Small intestine (tissue), 7 donors: Measurements from ENCODE around the gene CDS1. TPM values are rescaled to one million over a fixed set of nuclear protein-coding genes. Genes with fewer than 3 reads are reported as not detected.

Source experiments
- DNase-seq, 2 donors: peaks; one replicate each; pipeline versions ENCODE4 v3.0.0 to v3.0.0-alpha.2; 2013
- FAIRE-seq: peaks from 2 replicates; lab custom pipeline; 2012; peaks lifted over from hg19 to GRCh38; lab: Jason Lieb, UNC
- H3K27ac ChIP-seq, 3 donors: one replicate each; pipeline ENCODE4 v1.5.1; 2013; ENCODE audit warnings: low read length in 2 of 3, mild to moderate bottlenecking in 2 of 3, control low read depth in 1 of 3, inconsistent platforms in 1 of 3, low read depth in 1 of 3, moderate library complexity in 1 of 3
- H3K27me3 ChIP-seq, 3 donors: one replicate each; pipeline ENCODE4 v1.6.1; 2013; ENCODE audit warnings: low read length in 3 of 3, inconsistent platforms in 1 of 3; ENCODE audit not compliant: control insufficient read depth in 3 of 3, insufficient read depth in 3 of 3
- H3K36me3 ChIP-seq, 3 donors: one replicate each; pipeline ENCODE4 v1.6.1; 2013; ENCODE audit warnings: low read length in 3 of 3, inconsistent platforms in 1 of 3, low read depth in 1 of 3, mild to moderate bottlenecking in 1 of 3, moderate library complexity in 1 of 3; ENCODE audit not compliant: control insufficient read depth in 3 of 3, insufficient read depth in 2 of 3
- H3K4me1 ChIP-seq, 3 donors: one replicate each; pipeline ENCODE4 v1.6.1; 2013; ENCODE audit warnings: low read length in 2 of 3, inconsistent platforms in 1 of 3, low read depth in 1 of 3, mild to moderate bottlenecking in 1 of 3, moderate library complexity in 1 of 3; ENCODE audit not compliant: control insufficient read depth in 3 of 3, insufficient read depth in 2 of 3
- H3K4me3 ChIP-seq, 3 donors: one replicate each; pipeline ENCODE4 v1.5.1; 2013; ENCODE audit warnings: low read length in 3 of 3, control low read depth in 1 of 3, inconsistent platforms in 1 of 3, low read depth in 1 of 3, mild to moderate bottlenecking in 1 of 3, moderate library complexity in 1 of 3
- H3K9me3 ChIP-seq, 2 donors: one replicate each; pipeline ENCODE4 v1.6.1; 2013; ENCODE audit warnings: low read depth in 1 of 2, low read length in 1 of 2; ENCODE audit not compliant: control insufficient read depth in 2 of 2, insufficient read depth in 1 of 2
- WGBS, 3 donors: extraction: QIAGEN DNeasy Blood & Tissue Kit; methylation state at CpG; one replicate each; pipeline ENCODE4 v1.1.7; 2013; 5-methylcytosine and 5-hydroxymethylcytosine counted together
- polyA plus RNA-seq, 4 donors: library from polyadenylated mRNA; stranded (reverse) in 3 of 4; unstranded in 1 of 4; fragments of 200-250 nt in 3 of 4; fragments of 120-200 nt in 1 of 4; gene quantifications; one replicate each; pipeline versions ENCODE4 v1.2.1 to v1.2.3, GENCODE V29; 2013
- donor health status: healthy with polysubstance abuse.
- donor health status: control.
- donor health status: control.
- donor health status: Bipolar disorder and iron deficiency.
- donor health status: healthy.

Gene CDS1
- polyA plus RNA-seq, 4 donors: 19.2 to 65.4 (median 27.0) TPM

DNA sequence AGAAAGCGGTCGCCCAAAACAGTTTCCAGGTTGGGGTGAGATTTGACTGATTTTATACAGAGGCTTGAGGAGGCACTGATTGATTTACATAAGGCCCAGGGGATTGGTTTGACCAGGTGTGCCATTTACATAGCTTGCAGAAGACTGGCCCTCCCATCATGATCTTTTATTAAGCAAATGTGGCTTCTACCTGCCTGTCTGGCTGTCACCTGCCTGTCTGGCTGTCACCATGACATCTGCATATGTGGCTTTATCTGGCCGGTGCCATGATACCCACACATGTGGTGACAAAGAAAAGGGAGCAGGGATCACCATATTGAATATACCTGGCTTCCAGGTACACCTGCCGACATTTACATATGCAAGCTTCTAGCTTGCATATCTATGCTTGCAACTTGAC is 17.0 kb upstream of the CDS1 start:
- peaks cover 0 to 3% of the 10 kb centered on the region in 2 donors for H3K9me3 ChIP-seq
- H3K4me1 ChIP-seq: no peaks in the 10 kb centered on the region
- 91 to 95% (median 93%) methylated on average over 4 of the region's 4 CpGs for WGBS, 3 donors
- H3K27ac ChIP-seq: no peak overlapping the region
- no peak overlapping the region for H3K4me3 ChIP-seq
- no peaks in the 10 kb centered on the region for H3K27me3 ChIP-seq
- no peaks in the 10 kb centered on the region for H3K36me3 ChIP-seq
- DNase-seq (no peak), FAIRE-seq (no peak)

DNA sequence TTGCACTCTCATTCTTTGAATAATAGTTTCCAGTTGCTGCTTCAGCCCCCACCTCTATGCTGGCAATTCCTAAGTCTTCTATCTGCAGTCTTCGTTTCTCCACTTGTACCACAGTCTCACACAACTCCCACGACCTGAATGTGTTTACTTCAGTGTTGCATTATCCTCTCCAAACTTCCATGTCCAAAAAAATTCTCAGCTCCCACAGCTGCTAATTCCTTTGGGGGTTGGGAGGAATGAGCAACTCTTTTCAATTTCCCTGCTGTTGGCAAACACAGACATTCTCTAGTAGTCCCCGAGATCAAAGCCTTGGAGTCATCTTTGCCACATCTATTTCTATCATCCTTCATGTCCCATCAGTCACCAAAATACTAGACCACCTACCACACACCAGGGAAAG is 14.4 kb upstream of the CDS1 start:
- FAIRE-seq: no peak
- H3K27ac ChIP-seq: no peak overlapping the region
- H3K4me1 ChIP-seq: no peaks in the 10 kb centered on the region
- H3K4me3 ChIP-seq: no peak overlapping the region
- H3K36me3 ChIP-seq: no peaks in the 10 kb centered on the region
- peaks cover 0 to 3% of the 10 kb centered on the region in 2 donors for H3K9me3 ChIP-seq
- no peaks in the 10 kb centered on the region for H3K27me3 ChIP-seq
- no peak for DNase-seq
- WGBS, 3 donors: 46 to 73% (median 60%) methylated on average over 3 of the region's 3 CpGs

DNA sequence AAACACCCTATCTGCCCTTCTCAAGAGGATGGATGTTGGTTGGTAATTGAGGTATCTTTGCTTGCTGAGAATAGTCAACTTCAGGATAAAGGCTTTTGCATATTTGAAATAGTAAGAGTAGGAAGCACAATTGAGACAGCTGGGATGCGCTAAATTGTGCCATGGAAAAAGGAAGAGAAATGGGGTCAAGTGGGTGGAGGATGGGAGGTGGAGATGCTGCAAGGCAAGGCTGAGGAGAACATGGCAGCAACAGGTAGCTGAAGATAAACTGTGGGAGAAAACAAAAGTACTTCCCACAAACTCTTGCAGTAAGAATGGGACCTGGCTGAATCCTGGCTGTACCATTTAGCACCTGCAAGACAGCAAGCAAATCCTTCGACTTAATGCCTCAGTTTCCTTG is 13.9 kb upstream of the CDS1 start:
- Histone ChIP-seq H3K9me3 (peaks cover 0 to 3% of the 10 kb centered on the region in 2 donors), H3K27me3 (no peaks in the 10 kb centered on the region), H3K4me3 (no peak overlapping the region), H3K4me1 (no peaks in the 10 kb centered on the region), H3K27ac (no peak overlapping the region), H3K36me3 (no peaks in the 10 kb centered on the region)
- 91 to 95% (median 91%) methylated on average over 2 of the region's 2 CpGs for WGBS, 3 donors
- FAIRE-seq (no peak), DNase-seq (no peak)

GRCh38 chr4:84573385-84574068 is 9.4 kb upstream of the CDS1 start:
- FAIRE-seq (no peak), DNase-seq (no peak)
- no peaks in the 10 kb centered on the region for H3K27me3 ChIP-seq
- WGBS, 3 donors: 80 to 91% (median 85%) methylated on average over 4 of the region's 4 CpGs
- no peak overlapping the region for H3K27ac ChIP-seq
- no peaks in the 10 kb centered on the region for H3K36me3 ChIP-seq
- H3K9me3 ChIP-seq: no peaks in the 10 kb centered on the region
- H3K4me1 ChIP-seq: no peaks in the 10 kb centered on the region
- no peak overlapping the region for H3K4me3 ChIP-seq

DNA sequence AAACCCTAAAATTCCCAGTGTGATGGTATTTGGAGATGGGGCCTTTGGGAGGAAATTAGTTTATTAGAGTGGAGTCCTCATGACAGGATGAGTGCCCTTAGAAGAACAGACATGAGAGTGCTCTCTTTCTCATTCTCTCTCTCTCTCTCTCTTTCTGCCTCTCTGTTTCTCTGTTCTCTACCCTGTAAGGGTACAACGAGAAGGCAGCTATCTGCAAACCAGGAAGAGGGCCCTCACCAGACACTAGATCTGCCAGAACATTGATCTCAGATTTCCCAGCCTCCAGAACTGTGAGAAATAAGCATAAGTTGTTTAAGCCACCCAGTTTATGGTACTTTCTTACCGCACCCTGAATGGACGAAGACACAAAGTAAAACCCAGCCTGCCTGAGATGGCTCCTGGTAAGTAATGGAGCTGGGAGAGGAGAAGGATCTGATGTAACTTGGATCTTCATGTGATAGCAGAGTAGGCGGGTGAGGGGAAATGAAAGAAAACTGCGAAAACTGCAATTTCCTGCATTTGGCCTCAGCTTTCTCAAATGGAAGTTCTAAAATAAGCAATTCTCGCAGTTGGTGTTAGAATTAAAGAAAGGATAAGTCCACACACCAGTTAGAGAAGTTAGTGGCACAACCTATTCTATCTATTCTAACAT is 8.7 kb upstream of the CDS1 start:
- WGBS, 3 donors: 82 to 90% (median 90%) methylated on average over 6 of the region's 6 CpGs
- H3K27me3 ChIP-seq: no peaks in the 10 kb centered on the region
- FAIRE-seq: no peak
- no peaks in the 10 kb centered on the region for H3K4me1 ChIP-seq
- H3K9me3 ChIP-seq: no peaks in the 10 kb centered on the region
- DNase-seq: no peak
- H3K27ac ChIP-seq: no peak overlapping the region
- no peaks in the 10 kb centered on the region for H3K36me3 ChIP-seq
- H3K4me3 ChIP-seq: no peak overlapping the region

- Histone ChIP-seq H3K4me1 (peaks cover 0 to 7% (median 0%) of the 10 kb centered on the region in 3 donors), H3K9me3 (no peaks in the 10 kb centered on the region), H3K4me3 (no peak overlapping the region), H3K36me3 (no peaks in the 10 kb centered on the region), H3K27me3 (peaks cover 0 to 5% (median 0%) of the 10 kb centered on the region in 3 donors), H3K27ac (no peak overlapping the region)
- 66 to 69% (median 68%) methylated on average over 4 of the region's 4 CpGs for WGBS, 3 donors
- peak; percentile 49 to 61 for DNase-seq
- FAIRE-seq: no peak
These were observed 4.2 kb upstream of the CDS1 start for GRCh38 chr4:84578540-84579402.

DNA sequence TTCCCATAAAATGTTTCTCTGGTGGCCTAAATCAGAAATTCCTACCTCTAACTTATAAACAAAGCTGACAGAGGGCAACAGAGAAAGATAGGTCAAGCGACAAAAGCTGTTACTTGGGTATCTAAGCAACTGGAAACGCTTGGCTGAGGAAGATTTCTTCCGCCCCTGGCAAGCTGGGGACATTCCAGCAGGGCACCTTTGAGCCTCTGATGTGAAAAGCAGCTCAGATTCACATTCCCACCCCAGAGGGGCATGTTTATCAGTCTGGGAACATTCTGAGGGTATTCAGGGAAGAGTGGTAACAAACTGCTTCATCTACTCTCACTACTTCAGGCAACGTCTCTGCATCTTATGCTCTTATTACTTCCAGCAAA is 3.5 kb upstream of the CDS1 start:
- 80 to 88% (median 84%) methylated on average over 4 of the region's 4 CpGs for WGBS, 3 donors
- peaks cover 0 to 6% (median 0%) of the 10 kb centered on the region in 3 donors for H3K27me3 ChIP-seq
- no peak for FAIRE-seq
- no peak overlapping the region for H3K27ac ChIP-seq
- H3K9me3 ChIP-seq: no peaks in the 10 kb centered on the region
- no peaks in the 10 kb centered on the region for H3K36me3 ChIP-seq
- peaks cover 0 to 7% (median 0%) of the 10 kb centered on the region in 3 donors for H3K4me1 ChIP-seq
- H3K4me3 ChIP-seq: no peak overlapping the region
- DNase-seq: no peak

GRCh38 chr4:84582302-84582987 is 482 bp upstream of the CDS1 start:
- H3K4me1 ChIP-seq: peaks cover 0 to 11% (median 0%) of the 10 kb centered on the region in 3 donors
- H3K4me3 ChIP-seq: peak overlapping the region; percentile 60 to 93 (median 88)
- WGBS, 3 donors: 1 to 4% (median 2%) methylated on average over 31 to 56 of the region's 56 CpGs
- DNase-seq (peak; percentile 95 to 98), FAIRE-seq (no peak)
- peak overlapping the region; percentile 68 to 96 (median 93) for H3K27ac ChIP-seq
- no peaks in the 10 kb centered on the region for H3K9me3 ChIP-seq
- H3K36me3 ChIP-seq: no peaks in the 10 kb centered on the region
- H3K27me3 ChIP-seq: peaks cover 0 to 6% (median 0%) of the 10 kb centered on the region in 3 donors
